HG02938 (cell line): ENCODE results near the gene DDAH1.

ENCODE experiments used
- ATAC-seq: cut with Tn5 transposase; IDR thresholded peaks from one replicate; pipeline ENCODE4 v1.9.1; 2021; ENCODE audit warnings: mild to moderate bottlenecking, moderate library complexity; ENCODE audit not compliant: unreplicated experiment

The DDAH1 gene

DNA sequence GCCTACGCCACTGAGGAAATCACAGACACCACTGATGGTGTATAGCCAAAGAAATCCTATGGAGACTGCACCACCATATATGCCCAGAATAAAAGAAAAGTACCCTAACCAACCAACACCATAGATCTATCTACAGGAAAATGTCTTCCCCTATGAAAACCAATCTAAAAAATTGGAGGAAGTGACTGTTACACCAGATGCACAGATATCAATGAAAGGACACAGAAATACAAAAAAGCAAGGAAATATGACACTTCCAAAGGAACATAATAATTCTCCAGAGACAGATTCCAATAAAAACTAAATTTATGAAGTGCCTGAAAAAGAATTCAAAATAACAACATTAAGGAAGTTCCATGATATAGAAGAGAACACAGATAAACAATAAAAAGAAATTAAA is 131.8 kb downstream of the DDAH1 start:
- ATAC-seq, result no peak

DNA sequence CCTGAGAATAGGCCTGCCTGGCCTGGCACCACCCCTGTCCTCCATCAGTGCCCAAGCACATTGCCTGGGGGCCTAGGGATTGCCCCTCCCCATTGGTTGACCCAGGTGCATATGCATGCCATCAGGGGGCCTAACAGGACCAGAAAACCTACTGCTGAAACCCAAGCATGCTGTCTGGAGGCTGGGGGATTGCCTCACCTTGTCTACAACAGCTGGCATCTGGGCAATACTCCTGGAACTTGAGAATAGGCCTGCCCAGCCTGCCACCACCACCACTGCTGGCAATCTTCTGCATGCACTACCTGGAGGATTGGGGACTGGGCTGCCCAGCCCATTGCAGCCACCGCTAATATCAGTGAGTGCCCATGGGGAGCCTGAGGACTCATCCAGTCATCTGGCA is 132.4 kb downstream of the DDAH1 start:
- ATAC-seq, result no peak

DNA sequence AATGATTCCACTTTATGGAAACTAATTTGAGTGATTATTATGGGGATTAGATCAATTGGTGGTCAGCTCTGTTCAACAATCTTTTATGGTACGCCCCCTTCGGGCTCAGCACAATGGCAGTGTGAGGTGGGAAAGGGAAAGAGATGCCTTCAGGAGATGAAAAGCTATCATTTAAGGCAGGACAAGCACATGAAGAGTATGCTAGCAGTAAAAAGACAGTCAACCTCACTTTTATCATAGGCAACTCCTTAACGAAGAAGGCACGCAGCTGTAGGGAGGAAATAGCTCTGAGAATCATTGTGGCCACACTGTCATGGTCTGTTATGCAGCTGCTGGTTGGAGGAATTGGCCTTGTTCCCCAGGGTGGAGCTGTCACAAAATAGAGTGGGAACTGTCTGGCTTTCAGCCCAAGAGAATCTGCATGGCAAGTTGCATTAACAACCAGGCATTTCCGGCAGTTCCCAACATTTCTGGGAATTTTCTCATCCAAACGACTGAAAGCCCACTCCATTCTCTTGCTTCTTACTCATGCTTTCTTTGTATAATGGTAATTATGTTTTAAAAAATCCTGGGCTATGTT is 134.2 kb downstream of the DDAH1 start:
- peak; percentile 60 for ATAC-seq

DNA sequence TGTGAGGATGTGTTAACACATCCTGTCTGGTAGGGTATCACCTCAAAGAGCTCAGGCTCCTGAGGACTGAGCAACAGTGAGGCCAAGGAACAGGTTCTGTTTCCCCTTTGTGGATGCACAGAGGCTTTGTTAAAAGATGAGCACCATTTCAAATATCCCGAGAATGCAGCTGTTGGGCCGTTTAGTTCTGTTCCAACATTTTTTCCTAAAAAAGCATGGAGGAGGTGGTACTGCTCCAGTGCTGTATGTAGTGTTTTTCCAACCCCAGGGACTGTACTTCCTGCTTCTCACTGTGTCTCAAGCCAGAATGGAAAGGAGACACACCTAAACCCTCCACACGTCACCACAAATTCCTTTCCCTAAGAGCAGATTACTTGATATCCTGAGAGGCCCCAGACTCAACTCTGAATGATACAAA is 134.7 kb downstream of the DDAH1 start:
- ATAC-seq, result no peak

DNA sequence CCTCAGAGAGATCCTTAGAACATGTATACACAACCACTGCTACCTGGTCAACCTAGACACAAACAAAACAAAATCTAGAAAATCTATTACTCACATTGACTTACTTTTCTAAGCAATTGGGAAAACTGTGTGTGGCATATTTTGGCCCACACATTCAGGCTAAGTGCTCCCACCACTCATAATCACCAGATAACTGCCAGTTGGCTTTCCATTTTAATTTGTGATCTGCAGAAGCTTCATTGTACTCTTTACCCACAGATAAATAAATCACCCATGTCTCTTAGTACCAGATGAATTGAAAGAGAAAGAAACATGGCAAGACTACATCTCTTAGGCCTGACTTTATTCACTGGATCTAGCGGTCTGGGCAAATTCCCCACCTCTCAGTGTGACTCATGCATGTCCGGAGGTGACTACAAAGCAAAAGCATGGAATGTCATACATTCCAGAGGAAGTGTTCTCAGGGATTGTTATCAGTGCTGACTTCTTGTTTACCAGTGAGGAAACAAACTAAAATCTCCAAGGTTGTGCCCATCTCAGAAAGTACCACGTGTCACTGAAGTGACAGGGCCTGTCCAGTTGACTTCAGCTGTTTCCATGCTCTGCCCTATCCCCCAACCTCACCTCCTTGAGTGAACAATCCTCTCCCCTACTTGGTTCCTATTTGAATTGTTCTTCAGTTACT is 136.1 kb downstream of the DDAH1 start:
- no peak for ATAC-seq

DNA sequence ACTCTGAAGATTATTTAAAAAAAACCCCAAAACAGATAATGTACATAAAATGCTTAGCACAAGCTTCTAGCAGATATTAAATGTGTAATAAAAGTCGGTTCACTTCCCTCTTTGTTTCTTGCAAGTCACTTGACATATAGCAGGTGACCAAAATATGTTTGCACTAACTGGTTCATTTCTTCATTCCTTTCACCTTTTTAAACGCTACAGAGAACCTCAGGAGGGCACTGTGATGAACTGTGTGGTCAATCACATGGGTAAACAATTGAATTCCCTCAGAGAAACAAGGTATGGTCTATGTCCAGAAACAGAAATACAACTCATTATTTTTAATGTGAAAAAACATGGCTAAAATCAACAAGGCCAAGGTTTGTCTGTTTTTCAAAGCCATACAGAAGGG is 137.2 kb downstream of the DDAH1 start:
- no peak for ATAC-seq

DNA sequence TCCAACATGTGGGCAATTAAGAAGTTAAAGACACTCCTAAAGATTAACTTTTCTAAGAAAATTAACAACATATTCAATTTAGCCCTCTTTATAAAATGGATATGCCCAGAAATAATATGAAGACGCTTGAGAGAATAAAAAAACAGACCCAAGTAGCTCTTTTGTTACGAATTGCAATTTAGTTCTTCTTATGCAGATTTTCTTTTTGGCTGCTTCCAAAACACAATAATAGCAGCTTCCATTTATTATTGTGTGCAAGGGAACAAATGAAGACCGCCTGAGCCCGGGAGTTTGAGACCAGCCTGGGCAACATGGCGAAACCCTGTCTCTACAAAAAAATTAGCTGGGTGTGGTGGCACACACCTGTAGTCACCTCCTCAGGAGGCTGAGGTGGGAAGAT is 138.1 kb downstream of the DDAH1 start:
- no peak for ATAC-seq

DNA sequence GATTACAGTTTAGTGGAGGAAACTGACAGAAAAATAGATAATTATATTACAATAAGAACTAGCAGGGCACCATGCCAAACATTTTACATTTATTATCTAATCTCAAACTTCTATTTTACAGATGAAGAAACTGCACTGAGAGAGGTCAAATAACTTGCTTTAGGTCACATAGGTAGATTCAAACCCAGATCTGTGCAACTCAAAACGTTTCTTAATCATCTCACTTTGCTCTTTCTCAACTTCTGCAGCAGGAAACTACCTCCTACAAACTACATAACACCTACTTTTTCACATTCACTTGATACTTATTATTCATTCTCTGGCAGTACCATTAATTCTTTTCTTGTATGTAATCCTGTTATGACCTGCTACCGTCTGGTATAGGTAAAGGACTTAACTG is 138.6 kb downstream of the DDAH1 start:
- no peak for ATAC-seq

DNA sequence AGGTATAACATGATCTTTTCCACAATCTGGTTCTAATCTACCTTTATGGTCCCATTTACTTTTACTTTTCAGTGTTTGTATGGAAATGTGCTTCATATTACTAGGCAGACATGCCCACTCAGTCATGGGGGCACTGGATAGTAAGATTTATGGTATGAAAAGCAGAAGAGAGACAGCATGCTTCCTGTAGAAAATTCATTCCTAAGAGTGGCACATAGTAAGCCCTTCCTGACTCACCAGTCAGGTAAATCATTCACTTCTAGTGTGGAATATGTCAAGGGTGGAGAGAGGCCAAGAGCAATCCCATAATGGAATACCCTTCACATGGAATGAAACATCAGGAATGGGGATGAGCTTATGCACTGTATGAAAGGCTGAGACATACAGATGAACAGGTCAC is 139.0 kb downstream of the DDAH1 start:
- ATAC-seq, result no peak

DNA sequence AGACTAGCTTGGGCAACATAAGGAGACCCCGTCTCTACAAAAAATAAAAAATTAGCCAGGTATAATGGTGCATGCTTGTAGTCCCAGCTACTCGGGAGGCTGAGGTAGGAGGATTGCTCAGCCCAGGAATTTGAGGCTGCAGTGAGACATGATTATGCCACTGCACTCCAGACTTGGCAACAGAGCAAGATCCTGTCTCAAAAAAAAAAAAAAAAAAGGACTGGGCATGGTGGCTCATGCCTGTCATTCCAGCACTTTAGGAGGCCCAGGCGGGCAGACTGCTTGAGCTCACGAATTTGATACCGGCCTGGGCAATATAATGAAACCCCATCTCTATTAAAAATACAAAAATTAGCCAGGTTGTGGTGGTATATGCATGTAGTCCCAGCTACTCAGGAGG is 141.2 kb downstream of the DDAH1 start:
- no peak for ATAC-seq

DNA sequence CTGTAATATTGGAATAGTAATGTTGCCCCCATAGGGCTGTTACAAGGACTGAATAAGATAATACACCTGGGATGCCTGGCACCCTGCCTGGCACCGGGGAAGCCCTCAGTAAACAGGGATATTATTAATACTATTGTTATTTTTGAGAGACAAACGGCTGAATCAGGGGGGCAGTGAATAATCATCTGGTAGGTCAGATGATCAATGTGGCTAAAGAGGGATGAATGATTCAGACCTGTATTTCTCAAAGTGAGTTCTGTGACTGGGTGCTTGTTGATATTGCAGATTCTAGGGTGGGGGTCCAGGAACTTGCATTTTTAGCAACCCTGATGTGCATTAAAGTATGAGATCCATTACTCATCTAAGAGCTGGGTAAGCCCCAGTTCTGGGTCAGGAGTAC is 142.3 kb downstream of the DDAH1 start:
- no peak for ATAC-seq

DNA sequence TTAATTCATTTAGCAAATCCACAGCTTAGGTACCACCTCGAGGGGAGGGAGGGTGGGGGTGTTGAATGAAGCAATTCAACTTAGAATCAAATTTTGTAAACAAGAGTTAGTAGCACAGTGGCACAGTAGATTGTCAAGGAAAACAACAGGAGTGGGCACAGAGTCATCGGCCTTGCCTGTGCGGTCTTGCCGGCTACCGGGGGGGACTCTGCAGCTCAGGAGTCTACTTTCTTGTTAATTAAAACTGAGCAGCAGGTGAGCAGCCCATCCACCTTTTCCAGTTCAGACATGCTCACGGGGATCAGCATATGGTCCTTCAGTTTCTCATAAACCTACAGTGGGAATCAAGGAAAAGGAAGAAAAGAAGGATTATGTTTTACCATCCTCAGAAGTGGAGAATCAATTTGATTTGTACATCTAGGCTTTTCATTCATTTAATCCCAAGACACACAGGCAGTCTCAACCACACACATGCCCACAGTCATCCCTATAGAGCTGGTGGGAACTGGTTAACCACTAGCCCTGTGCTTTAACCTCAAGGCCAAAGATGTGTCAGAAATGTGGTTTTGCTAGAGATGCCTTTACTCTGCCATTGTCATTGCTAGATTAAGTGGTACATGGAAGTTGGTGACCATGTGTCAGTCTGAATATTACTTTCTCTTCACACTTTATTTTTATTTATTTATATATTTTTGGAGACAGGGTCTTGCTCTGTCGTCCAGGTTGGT is 143.6 kb downstream of the DDAH1 start:
- ATAC-seq, result no peak

DNA sequence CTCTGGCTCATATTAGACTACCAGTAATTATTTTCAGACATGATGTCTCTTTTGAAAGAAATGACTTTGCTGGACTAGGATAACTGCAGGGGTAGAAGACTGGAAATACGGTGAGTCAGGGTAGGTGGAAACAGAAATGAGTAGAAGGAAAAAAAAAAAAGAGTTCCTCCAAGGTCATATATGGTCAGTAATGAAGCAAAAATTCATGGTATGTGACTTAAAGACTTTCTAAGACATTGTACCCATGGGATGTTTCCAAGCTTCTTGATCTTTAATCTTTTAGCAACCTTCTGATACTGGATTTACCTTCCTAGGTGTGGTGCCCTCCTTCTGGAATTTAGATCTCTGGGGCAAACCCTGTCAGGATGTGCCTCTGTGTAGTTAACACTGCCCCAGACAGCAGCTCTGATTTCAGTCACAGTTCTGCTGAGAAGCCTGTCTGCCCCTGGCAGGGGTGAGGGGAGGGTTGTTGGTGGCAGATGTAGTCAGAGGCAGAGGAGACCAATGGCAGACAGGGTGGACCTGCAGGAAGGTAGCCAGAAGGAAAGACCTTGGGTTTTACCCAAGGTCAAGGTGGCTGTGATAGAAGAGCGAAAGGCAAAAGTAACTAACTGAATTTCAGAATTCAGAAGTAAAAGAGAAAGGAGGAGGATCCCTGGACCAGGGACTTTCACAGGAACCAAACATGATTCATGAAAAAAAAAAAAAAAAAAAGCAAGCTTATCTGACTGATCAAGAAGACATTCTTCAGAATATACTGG is 144.4 kb downstream of the DDAH1 start:
- ATAC-seq, result no peak

DNA sequence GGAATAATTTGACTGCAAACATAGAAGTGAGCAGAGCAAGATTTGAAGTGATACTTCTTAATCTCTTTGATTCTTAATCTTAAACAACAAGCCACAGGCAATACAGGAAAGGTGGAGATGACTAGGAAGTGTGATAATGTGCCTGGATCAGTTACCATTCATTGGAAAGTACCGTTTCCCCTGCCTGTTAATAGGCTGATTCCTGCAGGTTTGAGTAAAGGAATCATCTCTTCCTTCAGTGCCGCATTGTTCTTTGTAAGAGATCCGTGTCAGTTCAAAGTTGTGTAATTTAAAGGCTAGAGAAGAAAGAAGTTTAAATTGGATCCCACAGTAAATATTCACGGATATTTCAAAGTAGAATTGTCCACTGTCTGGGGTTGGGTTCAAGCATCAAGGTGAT is 145.0 kb downstream of the DDAH1 start:
- no peak for ATAC-seq

DNA sequence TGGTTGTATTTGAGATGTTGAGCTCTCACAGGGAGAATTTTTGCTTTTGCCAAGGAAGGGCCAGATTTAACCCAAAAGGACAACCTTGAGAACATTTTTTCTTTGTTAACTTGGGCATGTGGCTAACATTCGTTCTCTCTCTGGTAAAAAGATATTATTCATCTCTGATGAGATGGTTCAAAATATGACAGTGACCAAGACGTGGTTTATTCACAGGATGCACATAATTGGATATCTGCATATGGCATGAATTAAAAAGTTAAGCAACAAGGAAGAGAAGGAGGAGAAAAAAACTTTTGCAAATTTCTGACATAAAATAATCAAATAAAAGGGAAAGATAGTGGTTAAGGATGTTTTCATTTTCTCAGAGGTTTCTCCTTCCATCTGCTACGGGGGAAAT is 145.5 kb downstream of the DDAH1 start:
- no peak for ATAC-seq

DNA sequence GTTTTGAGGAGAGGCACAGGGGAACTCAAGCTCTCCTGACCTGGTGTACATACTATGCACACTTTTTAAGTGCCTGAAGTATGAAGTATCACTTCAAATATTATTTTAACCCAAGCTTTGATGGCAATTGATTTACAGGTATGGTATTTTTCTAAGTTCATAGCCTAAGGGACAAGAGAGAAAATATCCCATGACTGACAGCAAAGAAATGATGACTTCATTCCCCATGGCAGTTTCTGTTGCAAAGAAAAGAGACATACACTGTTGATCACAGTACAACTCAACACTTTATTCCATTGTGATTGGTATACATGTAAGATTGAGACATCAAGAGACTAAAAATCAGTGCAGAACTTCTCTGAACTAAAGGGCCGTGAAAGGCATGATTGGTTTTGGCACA is 146.7 kb downstream of the DDAH1 start:
- no peak for ATAC-seq

DNA sequence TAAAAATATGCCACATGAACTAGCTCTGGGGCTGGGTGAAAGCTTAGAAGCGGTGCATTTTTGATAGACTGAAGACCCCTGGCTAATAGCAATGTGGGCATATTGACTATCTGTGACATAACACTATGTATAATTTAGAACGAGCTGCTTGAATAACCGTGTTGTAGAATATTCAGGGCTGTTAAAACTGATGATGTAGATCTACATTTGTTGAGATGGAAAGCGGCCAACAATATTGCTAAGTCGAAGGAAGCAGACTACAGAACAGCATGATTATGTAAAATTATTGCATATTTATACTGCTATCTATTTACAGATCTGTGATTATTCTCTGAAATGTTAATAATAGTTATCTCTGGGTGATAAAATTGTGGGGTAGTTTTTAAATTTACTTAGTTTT is 147.4 kb downstream of the DDAH1 start:
- ATAC-seq, result no peak

DNA sequence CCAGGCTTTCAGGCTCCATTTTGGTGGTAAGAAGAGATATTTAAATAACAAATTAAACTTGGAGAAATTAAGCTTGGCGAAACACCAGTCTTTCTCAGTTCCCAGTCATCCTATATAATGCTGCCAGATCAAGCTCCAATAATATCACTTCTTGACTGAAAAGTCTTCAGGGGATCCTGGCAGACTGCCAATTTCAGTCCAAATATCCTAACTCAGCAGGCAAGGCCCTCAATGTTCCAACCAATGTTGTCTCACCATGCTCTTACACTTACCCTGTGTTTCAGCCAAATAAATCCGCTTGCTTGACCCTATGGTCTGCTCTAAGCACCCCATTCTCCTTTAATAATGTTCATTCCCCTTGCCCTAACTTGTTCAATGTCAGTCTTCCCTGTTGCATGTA is 148.6 kb downstream of the DDAH1 start:
- no peak for ATAC-seq

DNA sequence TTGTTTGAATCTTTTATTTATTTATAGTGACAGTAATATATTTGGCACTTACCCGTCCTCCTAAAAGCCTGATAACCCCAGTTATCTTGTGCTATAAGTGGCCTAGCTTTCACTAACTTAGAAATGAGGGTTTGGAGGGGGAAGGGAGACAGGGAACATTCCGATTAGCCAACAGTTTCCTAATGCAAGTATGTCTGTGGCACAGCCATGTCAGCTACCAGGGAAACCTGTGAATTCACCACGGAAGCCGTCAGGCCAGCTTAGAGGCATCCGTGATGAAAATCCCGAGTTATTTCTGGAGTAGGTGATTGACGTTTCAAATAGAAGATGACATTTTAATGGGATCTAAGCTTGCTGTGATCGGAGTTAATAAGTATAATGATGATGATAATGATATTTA is 149.2 kb downstream of the DDAH1 start:
- ATAC-seq, result no peak

DNA sequence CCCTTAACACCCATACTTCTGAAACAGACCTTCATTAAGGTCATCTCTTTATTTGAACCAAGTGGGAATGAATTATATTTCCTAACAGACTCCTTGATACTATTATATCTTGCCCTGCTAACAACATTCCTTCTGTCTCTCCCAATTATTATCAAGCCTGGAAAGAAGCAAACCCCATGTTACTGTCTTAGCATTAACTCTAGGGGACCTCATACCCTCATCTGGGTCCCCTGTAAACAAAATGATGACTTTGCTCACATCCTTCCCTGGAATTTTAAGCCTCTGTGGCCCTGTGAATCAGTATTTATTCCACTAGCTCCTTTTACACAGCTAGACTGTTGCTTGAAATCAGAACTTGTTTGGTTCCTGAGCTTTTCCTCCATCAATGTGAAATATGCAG is 150.2 kb downstream of the DDAH1 start:
- no peak for ATAC-seq

DNA sequence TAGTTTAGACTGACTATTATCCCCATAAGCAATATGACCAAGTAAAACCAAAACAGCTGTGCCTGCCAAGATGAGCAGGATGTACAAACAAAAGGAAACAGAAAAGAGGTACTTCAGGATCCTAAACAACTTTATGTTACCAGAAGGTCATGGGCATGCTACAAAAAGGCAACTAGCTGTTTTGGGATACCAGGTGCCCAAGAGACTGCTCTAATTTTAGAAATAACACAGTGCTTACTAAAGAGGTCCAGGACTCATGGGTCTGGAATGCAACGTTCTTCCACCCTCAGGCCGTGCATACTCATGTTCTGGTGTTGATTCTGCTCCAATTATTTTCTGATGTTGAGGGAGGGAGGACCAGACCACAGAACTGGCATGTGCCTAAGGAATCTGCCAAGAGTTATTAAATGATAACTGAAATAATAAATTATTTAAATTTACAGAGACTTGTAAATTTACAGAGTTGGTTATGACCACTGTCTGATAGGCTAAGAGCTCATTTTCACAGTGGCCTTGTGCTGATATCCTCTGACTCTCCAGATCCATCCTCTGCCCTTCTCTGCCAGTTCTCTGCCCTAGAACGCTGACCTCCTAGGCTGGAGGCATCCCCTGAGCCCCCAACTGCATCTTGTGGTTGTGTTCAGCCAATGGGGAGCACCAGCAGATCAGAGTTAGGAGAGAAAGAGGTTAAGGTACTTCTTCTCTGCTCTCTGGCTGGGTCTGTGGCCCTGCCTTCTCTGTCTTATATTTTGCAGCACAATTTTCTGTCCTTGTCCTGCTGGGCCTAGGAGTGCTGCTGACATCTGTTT is 150.9 kb downstream of the DDAH1 start:
- no peak for ATAC-seq
